ENCODE measurements around the gene INO80E.
A peak's percentile ranks its signal among the peaks of the same experiment; 100 is the strongest.

The INO80E gene

DNA sequence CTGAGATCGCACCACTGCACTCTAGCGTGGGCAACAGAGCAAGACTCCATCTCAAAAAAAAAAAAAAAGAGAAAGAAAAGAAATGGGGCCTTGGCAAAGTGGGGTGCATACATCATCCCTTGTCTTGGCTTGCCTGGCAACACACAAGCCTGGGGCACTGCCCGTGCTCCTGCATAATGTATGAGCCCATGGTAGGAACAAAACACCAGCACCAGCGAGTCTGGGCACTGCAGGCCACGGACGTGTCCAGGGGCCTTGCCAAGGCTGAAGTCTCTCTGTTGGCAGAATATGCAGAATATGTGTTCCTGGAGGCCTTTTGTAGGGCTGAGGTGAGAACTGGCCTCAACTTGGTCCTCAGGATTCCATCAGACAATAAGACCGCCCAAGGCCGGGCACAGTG, 53.8 kb downstream of the INO80E start:
- no peak overlapping the region for H3K27ac Mint-ChIP-seq
- TF ChIP-seq, protein P1, sequence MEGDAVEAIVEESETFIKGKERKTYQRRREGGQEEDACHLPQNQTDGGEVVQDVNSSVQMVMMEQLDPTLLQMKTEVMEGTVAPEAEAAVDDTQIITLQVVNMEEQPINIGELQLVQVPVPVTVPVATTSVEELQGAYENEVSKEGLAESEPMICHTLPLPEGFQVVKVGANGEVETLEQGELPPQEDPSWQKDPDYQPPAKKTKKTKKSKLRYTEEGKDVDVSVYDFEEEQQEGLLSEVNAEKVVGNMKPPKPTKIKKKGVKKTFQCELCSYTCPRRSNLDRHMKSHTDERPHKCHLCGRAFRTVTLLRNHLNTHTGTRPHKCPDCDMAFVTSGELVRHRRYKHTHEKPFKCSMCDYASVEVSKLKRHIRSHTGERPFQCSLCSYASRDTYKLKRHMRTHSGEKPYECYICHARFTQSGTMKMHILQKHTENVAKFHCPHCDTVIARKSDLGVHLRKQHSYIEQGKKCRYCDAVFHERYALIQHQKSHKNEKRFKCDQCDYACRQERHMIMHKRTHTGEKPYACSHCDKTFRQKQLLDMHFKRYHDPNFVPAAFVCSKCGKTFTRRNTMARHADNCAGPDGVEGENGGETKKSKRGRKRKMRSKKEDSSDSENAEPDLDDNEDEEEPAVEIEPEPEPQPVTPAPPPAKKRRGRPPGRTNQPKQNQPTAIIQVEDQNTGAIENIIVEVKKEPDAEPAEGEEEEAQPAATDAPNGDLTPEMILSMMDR (IDR thresholded peaks at IDR 0.05) = no peak
- DNase-seq = no peak
- H3K9me3 Mint-ChIP-seq = no peaks in the 10 kb centered on the region
- no peaks in the 10 kb centered on the region for H3K36me3 Mint-ChIP-seq (ENCODE audit: low read depth)
- no peak overlapping the region for H3K4me3 Mint-ChIP-seq
- peaks cover 10% of the 10 kb centered on the region for H3K27me3 Mint-ChIP-seq (ENCODE audit: low read depth, poor library complexity)
- H3K4me1 Mint-ChIP-seq = peaks cover 40% of the 10 kb centered on the region

DNA sequence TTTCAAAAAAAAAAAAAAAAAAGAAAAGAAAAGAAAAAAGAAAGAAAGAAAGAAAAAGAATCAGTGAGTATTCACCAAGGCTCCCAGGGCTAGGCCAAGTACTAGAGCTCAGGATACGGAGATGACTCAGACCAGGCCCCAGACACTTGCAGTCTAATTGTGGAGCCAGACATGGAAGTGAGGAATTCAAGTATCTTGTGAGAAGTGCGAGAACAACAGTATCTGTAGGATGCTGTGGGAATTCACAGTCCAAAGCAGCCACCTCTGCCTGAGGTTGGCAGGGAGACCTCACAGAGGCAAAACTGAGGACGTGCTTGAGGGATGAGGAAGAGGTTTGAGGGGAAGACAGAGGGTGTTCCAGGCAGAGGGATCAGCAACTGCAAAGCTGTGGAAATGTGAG, 55.5 kb downstream of the INO80E start:
- Mint-ChIP-seq H3K36me3 (ENCODE audit: low read depth) (no peaks in the 10 kb centered on the region), H3K27ac (no peak overlapping the region), H3K4me3 (peak overlapping the region; percentile 43)

DNA sequence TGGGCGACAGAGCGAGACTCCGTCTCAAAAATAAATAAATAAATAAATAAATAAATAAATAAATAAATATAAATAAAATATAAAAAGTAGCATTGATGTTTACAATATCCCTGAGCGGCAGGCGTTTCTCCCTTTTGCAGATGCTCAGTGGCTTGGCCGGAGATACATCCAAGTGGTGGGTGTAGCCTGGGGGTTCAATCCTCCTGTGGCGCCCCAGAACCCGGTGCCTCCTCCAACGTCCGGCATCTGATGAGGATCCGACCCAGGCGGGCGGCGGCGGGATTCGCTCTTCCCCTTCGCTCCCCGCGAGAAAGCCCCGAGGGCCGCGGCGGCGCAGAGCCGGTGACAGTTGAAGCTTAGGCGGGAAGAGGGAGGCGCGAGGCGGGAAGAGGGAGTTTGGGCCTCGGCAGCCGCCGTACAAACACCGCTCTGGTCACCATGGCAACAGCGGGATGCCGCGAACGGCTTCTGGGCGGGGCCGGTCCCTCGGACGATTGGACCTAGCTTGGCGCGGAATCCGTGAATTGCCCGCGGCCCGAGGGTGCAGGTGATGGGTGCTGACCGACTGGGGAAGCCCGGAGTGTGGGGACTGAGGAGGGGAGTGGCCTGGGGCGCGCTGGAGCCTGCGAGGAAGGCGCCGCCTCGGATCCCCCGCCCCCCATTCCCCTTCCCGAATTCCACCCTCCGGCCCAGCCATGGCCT, 56.8 kb downstream of the INO80E start:
- peak; percentile 96 for DNase-seq
- Mint-ChIP-seq H3K36me3 (ENCODE audit: low read depth) (no peaks in the 10 kb centered on the region), H3K9me3 (no peaks in the 10 kb centered on the region), H3K4me3 (peak overlapping the region; percentile 85), H3K27me3 (ENCODE audit: low read depth, poor library complexity) (peaks cover 7% of the 10 kb centered on the region), H3K4me1 (peaks cover 57% of the 10 kb centered on the region), H3K27ac (peak overlapping the region; percentile 29)
- TF ChIP-seq, protein P1 (IDR thresholded peaks at IDR 0.05) = no peak

More for the DNA sequence above, 55.5 kb downstream of the INO80E start:
- H3K4me1 Mint-ChIP-seq = peaks cover 48% of the 10 kb centered on the region
- TF ChIP-seq, protein P1 (IDR thresholded peaks at IDR 0.05) = no peak
- H3K27me3 Mint-ChIP-seq (ENCODE audit: low read depth, poor library complexity) = peaks cover 7% of the 10 kb centered on the region
- H3K9me3 Mint-ChIP-seq = no peaks in the 10 kb centered on the region
- no peak for DNase-seq

DNA sequence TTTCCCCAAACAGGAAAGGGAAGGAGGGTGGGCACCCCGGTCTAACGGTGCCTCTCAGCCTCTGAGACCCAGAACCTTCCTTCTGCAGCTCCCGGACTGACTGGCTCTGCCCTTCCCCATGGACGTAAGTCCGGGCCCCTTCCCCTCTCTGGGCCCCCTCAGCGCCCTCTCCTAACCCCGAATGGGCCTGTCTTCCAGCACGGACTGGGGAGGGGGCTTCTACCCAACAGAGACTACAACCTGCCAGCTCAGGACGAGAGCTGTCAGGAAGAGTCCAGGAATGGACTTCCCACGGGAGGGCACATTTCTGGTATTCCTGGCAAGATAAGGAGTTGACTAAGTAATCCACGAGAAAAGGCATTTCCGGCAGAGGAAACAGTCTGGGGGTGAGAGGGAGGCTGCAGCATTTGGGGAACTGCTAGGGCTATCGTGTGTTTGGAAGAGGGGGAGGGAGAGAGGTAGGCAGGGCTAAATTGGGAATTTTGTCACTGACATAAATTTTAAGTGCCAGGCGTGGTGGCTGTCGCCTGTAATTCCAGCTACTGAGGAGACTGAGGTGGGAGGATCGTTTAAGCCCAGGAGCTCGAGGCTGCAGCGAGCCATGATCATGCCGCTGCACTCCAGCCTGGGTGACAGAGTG, 57.5 kb downstream of the INO80E start:
- Mint-ChIP-seq H3K27ac (no peak overlapping the region), H3K9me3 (no peaks in the 10 kb centered on the region), H3K27me3 (ENCODE audit: low read depth, poor library complexity) (peaks cover 7% of the 10 kb centered on the region), H3K4me3 (peak overlapping the region; percentile 85), H3K4me1 (peaks cover 58% of the 10 kb centered on the region), H3K36me3 (ENCODE audit: low read depth) (peaks cover under 1% of the 10 kb centered on the region)
- TF ChIP-seq, protein P1 (IDR thresholded peaks at IDR 0.05) = no peak
- peak; percentile 24 for DNase-seq

DNA sequence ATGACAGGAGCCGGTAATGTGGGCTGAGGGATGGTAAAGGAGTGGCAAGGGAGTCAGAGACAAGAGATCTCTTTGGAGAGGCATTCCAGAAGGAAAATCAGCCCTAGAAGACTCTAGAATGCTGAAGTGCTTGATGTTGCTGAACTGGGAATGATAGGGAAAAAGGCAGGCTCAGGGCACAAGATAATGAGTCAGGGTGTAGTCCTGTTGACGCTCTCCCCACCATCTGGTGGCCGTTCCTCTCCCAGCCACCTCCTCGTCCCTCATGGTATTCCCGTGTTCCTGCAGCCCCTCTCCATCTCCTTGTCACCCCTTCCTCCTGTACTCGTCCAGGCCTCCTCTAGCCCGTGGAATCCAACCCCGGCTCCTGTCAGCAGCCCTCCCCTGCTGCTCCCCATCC, 58.4 kb downstream of the INO80E start:
- peak overlapping the region; percentile 80 for H3K4me3 Mint-ChIP-seq
- TF ChIP-seq, protein P1 (IDR thresholded peaks at IDR 0.05) = no peak
- H3K27ac Mint-ChIP-seq = no peak overlapping the region
- H3K4me1 Mint-ChIP-seq = peaks cover 57% of the 10 kb centered on the region
- H3K9me3 Mint-ChIP-seq = no peaks in the 10 kb centered on the region
- H3K27me3 Mint-ChIP-seq (ENCODE audit: low read depth, poor library complexity) = peaks cover 7% of the 10 kb centered on the region
- H3K36me3 Mint-ChIP-seq (ENCODE audit: low read depth) = peaks cover 5% of the 10 kb centered on the region
- DNase-seq = no peak
